ENCODE results near the gene GHR. TPM values are rescaled to one million over a fixed set of nuclear protein-coding genes. Genes with fewer than 3 reads are reported as not detected.

Gene GHR
- 2.5 and 3.5 TPM in 2 replicates for total RNA-seq

DNA sequence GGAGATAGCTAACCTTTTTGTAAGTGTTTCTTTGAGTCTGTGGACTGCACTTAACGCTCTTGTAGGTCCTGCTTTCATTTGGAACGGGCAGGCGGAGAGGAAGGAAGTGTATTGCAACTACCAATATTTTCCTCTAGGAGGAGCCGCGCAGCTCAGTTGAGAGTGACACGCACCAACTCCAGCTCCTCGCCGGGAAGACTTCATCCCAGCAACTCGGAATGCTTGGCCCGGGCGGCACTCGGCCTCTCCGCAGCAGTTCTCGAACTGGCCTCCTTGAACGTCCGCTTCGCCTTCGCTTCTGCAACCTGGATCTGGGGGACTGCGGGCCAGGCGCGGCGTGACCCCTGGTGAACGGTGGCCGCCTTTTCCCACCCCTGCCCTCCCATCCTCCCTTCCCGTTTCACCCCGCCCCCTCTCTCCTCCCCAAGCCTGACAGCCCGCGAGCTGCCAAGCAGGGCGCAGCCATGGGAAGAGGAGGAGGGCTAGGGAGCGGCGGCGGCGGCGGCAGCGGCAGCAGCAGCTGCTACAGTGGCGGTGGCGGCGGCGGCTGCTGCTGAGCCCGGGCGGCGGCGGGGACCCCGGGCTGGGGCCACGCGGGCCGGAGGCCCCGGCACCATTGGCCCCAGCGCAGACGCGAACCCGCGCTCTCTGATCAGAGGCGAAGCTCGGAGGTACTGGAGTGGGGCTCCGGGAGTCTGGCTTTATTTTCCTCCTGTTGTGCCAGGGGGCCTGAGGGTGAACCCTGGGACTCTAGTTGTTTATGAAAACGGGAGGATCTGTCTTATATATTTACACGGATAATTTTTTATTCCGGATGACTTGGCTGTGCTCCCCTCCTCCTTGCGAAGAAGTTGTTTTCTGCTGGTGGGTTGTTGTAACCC lies at the start of gene GHR:
Gene GHR, plus strand, starts transcription at position 155 of the 881 bp plus-strand sequence. CDS start 142,436 bp downstream, outside the sequence.

DNA sequence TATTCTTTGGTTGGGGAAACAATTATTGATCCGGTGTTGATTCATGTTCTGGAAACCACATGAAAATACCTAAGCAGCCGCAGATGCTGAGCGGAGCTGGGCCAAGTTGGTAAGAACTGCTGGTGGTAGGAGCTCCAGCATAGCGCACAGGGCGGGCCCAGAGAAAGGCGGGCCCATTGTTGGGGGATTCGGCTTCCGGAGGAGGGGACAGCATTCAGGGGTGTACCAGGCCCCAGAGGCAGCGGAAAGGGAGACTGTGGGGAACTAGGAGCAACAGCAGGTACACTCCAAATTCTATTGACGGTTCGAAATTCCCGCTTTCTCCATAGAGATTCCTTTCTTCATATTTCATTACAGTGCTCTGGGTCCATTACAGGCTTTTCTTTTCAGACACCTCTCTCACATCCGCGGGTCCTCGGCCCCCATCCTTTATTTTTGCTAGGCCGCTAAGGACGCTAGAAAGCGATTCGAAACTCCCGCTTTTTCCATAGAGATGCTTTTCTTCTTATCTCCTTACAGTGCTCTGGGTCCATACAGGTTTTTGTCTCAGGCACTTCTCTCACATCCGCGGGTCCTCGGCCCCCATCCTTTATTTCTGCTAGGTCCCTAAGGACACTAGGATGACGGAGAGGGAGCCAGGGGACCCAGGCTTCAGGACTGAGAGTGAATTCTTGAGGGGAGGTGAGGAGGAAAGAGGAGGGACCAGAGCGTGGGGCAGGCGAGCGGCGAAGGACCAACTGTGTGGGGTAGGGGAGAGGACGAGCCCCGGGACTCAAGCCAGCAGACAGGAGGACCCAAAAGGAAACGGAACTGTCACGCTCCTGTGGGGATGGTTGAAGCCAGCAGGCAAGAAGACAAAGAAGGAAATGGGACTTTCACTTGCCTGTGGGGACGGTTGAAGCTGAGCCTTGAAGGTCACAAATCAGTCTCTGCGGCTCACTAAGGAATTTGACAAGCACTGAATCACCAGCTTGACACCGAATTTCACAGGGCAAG lies 333.7 kb downstream of the GHR start, which contains the start of gene CCDC152:
Gene CCDC152, plus strand, starts transcription at position 213 of the 996 bp plus-strand sequence. CDS start 2,304 bp downstream, outside the sequence.

Measured in bronchial smooth muscle cell (primary cell).